HepG2 (cell line): ENCODE data around the gene TNFAIP8L3.

Experiments
- CCAR2 ChIP-seq: fragments of 200-400 bp; formaldehyde crosslinking; optimal IDR thresholded peaks from 2 replicates; pipeline ENCODE3; 2018; ENCODE audit warnings: low read depth, mild to moderate bottlenecking, low read length, moderate library complexity
- MIER2 ChIP-seq: IDR thresholded peaks from 2 replicates; pipeline ENCODE4 v1.6.1; 2016; ENCODE audit warnings: missing biosample characterization, missing genetic modification reagents
- THAP9 ChIP-seq: sonication (generic); formaldehyde crosslinking; IDR thresholded peaks from 2 replicates; pipeline ENCODE4; 2020; ENCODE audit warnings: missing genetic modification reagents, mild to moderate bottlenecking, borderline replicate concordance
- ZNF136 ChIP-seq: sonication (generic); formaldehyde crosslinking; IDR thresholded peaks from 2 replicates; pipeline ENCODE4 v1.8.1; 2022; ENCODE audit warnings: low read depth, mild to moderate bottlenecking, moderate library complexity, missing genetic modification reagents
- ZNF597 ChIP-seq: sonication (generic); formaldehyde crosslinking; IDR thresholded peaks from 2 replicates; pipeline ENCODE4 v1.5.0; 2020; ENCODE audit warnings: missing genetic modification reagents
- TF ChIP-seq, protein P1 (sequence below): sonication (generic); formaldehyde crosslinking; conservative IDR thresholded peaks from 2 replicates; pipeline ENCODE4 v1.4.0; 2020; ENCODE audit warnings: missing genetic modification reagents

DNA sequence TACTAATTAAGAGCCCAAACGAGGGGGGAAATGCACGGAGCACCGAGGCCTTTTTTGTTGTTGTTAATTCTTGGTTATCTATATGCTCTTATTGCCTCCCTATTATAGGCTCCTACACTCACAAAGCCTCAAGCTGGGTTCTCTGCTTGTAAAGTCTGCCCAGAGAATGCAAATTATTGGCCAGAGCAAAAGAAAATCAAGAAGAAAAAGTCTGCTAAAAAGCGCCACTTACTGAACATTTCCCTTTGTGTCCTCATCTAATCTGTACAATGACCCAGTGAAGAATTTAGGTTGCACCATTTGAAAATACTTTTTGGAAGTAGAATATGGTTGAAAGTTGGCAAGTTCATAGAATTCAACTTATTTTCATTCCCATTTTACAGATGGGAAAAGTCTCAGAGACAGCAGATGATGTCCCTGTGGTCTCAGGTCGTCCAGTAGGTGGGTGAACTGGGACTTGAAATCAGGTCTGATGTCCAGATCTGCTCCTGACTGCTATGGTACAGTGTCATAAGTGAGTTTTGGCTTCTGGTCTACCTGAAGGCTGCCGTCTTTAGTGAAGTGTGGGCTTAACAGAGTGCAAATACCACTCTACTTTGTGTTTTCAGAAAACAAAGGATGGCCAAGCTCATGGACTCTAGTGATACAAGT lies 1.1 kb upstream of the TNFAIP8L3 start:
- TF ChIP-seq CCAR2, result no peak
- no peak for TF ChIP-seq THAP9
- TF ChIP-seq ZNF136 (CRISPR knock-in tag), result no peak
- TF ChIP-seq, protein P1, sequence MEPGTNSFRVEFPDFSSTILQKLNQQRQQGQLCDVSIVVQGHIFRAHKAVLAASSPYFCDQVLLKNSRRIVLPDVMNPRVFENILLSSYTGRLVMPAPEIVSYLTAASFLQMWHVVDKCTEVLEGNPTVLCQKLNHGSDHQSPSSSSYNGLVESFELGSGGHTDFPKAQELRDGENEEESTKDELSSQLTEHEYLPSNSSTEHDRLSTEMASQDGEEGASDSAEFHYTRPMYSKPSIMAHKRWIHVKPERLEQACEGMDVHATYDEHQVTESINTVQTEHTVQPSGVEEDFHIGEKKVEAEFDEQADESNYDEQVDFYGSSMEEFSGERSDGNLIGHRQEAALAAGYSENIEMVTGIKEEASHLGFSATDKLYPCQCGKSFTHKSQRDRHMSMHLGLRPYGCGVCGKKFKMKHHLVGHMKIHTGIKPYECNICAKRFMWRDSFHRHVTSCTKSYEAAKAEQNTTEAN (CRISPR knock-in tag), result no peak
- no peak for TF ChIP-seq ZNF597 (CRISPR knock-in tag)
- no peak for TF ChIP-seq MIER2 (CRISPR knock-in tag)
